H1 (cell line): ENCODE measurements around the gene KCNJ4.

Experiments used
- CBX5 ChIP-seq: fragments of 300-800, 300-1000 bp; sonication (generic); IDR thresholded peaks from 2 replicates; pipeline ENCODE4 v1.7.1; 2016; ENCODE audit warnings: antibody characterized with exemption, low read length, low read depth
- CEBPB ChIP-seq: IDR thresholded peaks from 2 replicates; pipeline ENCODE4 v1.6.1; 2012; ENCODE audit warnings: low read depth, low read length
- CTCF ChIP-seq, 3 experiments: IDR thresholded peaks; 1 replicate in 2 of 3; 2 replicates in 1 of 3; pipeline versions ENCODE4 v1.5.1 to v1.6.1; 2011; ENCODE audit warnings: low read length in 3 of 3, mild to moderate bottlenecking in 3 of 3, inconsistent platforms in 2 of 3, low read depth in 1 of 3, moderate library complexity in 1 of 3; ENCODE audit not compliant: insufficient read depth in 1 of 3; ENCODE audit errors: control extremely low read depth in 1 of 3
- EP300 ChIP-seq, 2 experiments: IDR thresholded peaks; 1 replicate in 1 of 2; 2 replicates in 1 of 2; pipeline ENCODE4 v1.6.1; 2011 to 2012; ENCODE audit warnings: low read depth in 2 of 2, low read length in 2 of 2, mild to moderate bottlenecking in 2 of 2, borderline replicate concordance in 1 of 2, inconsistent platforms in 1 of 2, moderate library complexity in 1 of 2
- EZH2 ChIP-seq: fragments of 200-600 bp; sonication (generic); IDR thresholded peaks from 2 replicates; pipeline ENCODE4 v1.7.1; 2012; ENCODE audit warnings: low read depth, mild to moderate bottlenecking, moderate library complexity, low read length, inconsistent platforms; ENCODE audit not compliant: severe bottlenecking
- HDAC6 ChIP-seq: IDR thresholded peaks from one replicate; pipeline ENCODE4 v1.7.1; 2012; ENCODE audit warnings: low read depth, mild to moderate bottlenecking, inconsistent platforms, low read length, moderate library complexity
- MAX ChIP-seq: IDR thresholded peaks from 2 replicates; pipeline ENCODE4 v1.6.1; 2012; ENCODE audit warnings: inconsistent platforms
- POLR2A ChIP-seq, 2 experiments: IDR thresholded peaks; 1 replicate in 1 of 2; 2 replicates in 1 of 2; pipeline ENCODE4 v1.6.1; 2011; ENCODE audit warnings: low read depth in 2 of 2, low read length in 2 of 2, mild to moderate bottlenecking in 2 of 2; ENCODE audit errors: control extremely low read depth in 1 of 2
- RFX5 ChIP-seq: IDR thresholded peaks from 2 replicates; pipeline ENCODE4 v1.6.1; 2011; ENCODE audit warnings: low read depth, low read length, improper control_type of control experiment, borderline replicate concordance
- RNF2 ChIP-seq: fragments of 200-900, 300-1000 bp; sonication (generic); IDR thresholded peaks from 2 replicates; pipeline ENCODE4 v1.7.1; 2016; ENCODE audit warnings: borderline replicate concordance, low read depth, mild to moderate bottlenecking, antibody characterized with exemption, low read length; ENCODE audit not compliant: poor library complexity, severe bottlenecking; ENCODE audit errors: missing control alignments
- SIN3A ChIP-seq, 2 experiments: IDR thresholded peaks in 1 of 2; conservative IDR thresholded peaks in 1 of 2; 2 replicates each; pipeline ENCODE4 v1.6.1; 2011 to 2012; ENCODE audit warnings: low read length in 2 of 2, improper control_type of control experiment in 1 of 2, low read depth in 1 of 2, mild to moderate bottlenecking in 1 of 2
- TAF1 ChIP-seq: IDR thresholded peaks from 2 replicates; pipeline ENCODE4 v1.6.1; 2011; ENCODE audit warnings: mild to moderate bottlenecking, low read depth, low read length
- USF2 ChIP-seq: IDR thresholded peaks from 2 replicates; pipeline ENCODE4 v1.6.1; 2011; ENCODE audit warnings: low read length, improper control_type of control experiment
- YY1 ChIP-seq: IDR thresholded peaks from 2 replicates; pipeline ENCODE4 v1.6.1; 2011; ENCODE audit warnings: low read depth, mild to moderate bottlenecking, low read length

GRCh38 chr22:38417252-38418060 lies 37.5 kb downstream of the KCNJ4 start:
- TF ChIP-seq CBX5 (no peak), RNF2 (no peak), CTCF (IDR thresholded peaks at IDR 0.05; ENCODE audit: control extremely low read depth in 1 of 3, insufficient read depth in 1 of 3, low read depth in 1 of 3, low read length in 3 of 3) (no peak), RFX5 (no peak), USF2 (no peak), MAX (no peak), SIN3A (conservative IDR thresholded peaks at IDR 0.05 in 1 of 2, IDR thresholded peaks at IDR 0.05 in 1 of 2; ENCODE audit: low read depth in 1 of 2, low read length in 2 of 2) (no peak), CEBPB (no peak), HDAC6 (no peak), EP300 (IDR thresholded peaks at IDR 0.05; ENCODE audit: borderline replicate concordance in 1 of 2, low read depth in 2 of 2, low read length in 2 of 2) (no peak), YY1 (no peak), EZH2 (no peak), TAF1 (no peak), POLR2A (IDR thresholded peaks at IDR 0.05; ENCODE audit: control extremely low read depth in 1 of 2, low read depth in 2 of 2, low read length in 2 of 2) (no peak)
